Inferior parietal cortex (tissue), 1 donor: ENCODE measurements around the gene PRR22.
"Not testable (repeated sequence)": the region's sequence is repeated elsewhere in the genome, so short reads cannot be mapped to it uniquely, and the experiment has no call there.

ENCODE experiments used
- DNase-seq: peaks from one replicate; pipeline ENCODE4 v3.0.0-alpha.2; 2016; ENCODE audit errors: extremely low spot score

PRR22 gene

GRCh38 chr19:5751709-5752108 is 32.8 kb downstream of the PRR22 start:
- DNase-seq, result no peak

GRCh38 chr19:5749505-5749904 is 35.0 kb downstream of the PRR22 start:
- DNase-seq, result no peak

GRCh38 chr19:5748920-5749319 is 35.6 kb downstream of the PRR22 start:
- not testable (repeated sequence) for DNase-seq

- DNase-seq, result not testable (repeated sequence)
Observed at GRCh38 chr19:5744999-5745398, 39.5 kb downstream of the PRR22 start.

- DNase-seq, result no peak
Observed at GRCh38 chr19:5743630-5744029, 40.9 kb downstream of the PRR22 start.

GRCh38 chr19:5742051-5742450 is 42.5 kb downstream of the PRR22 start:
- no peak for DNase-seq

GRCh38 chr19:5738423-5738822 is 46.1 kb downstream of the PRR22 start:
- no peak for DNase-seq

- not testable (repeated sequence) for DNase-seq
Observed at GRCh38 chr19:5733172-5733571, 51.4 kb downstream of the PRR22 start.
